HG03354 (cell line): Measurements from ENCODE around the gene CSDE1.

Experiments
- ATAC-seq: cut with Tn5 transposase; IDR thresholded peaks from one replicate; pipeline ENCODE4 v1.9.1; 2021; ENCODE audit warnings: mild to moderate bottlenecking; ENCODE audit not compliant: unreplicated experiment, poor library complexity, severe bottlenecking

CSDE1 gene

DNA sequence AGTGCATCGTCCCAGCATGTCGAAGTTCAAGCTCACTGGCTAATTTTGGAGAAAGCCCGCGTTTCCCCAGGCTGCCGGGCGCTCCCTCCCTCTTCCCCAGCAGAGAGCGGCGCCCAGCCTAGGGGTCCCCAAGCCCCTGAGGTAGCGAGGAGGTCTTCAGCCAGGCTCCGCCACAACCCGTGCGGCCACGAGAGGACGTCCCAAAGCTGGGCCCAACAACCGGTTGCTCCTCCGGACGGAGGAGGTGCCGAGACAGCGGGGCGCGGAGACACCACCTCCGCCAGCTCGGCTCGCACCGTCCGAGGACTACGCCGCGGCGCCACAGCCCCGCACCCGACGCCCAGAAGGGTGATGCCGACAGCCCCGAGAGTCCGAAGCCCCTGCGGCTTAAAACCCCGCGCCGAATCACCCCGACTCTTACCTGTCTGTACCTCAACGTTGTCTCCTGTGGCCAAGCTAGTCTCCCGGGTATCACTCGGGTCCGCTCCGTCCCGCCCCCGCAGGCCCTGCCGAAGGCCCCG, 88.2 kb downstream of the CSDE1 start, which contains the start of gene DENND2C:
Gene DENND2C, minus strand, starts transcription at position 488 of the 521 bp plus-strand sequence. CDS start 44,065 bp downstream, outside the sequence.
- peak; percentile 73 for ATAC-seq

DNA sequence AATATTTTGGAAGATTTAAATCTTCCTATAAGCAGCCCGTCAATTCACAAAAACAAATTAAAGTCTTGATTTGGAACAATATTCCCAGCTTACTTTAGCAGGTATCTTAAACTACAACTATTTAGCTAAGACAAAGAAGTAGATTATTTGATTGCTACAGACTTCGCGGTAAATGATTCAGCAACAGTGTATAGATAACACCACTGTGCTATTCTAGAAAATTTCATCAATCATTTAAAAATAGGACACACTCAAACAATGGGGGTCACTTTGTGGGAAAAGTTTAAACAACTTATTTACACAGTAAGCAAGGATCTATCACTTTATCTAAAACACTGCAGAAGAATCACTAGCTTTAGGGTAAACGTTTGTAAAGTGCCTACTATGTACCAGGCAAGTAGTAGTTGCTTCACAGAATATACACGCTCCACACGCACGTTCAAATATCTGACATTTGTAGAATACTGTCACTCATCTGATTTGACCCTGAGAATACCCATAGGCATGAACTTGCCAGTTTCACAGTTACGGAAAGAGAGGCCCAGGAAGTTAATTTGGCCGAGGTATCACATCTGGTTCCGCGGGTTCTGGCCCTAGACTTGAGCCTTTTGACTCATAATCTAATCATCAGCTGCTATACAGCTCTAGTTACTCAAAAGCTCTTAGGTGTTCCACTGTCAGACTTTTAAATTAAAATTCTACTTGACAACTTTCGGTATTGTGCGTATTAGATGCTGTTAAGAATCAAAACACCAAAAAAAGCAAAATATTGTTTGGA, 88.8 kb downstream of the CSDE1 start:
- ATAC-seq = no peak

DNA sequence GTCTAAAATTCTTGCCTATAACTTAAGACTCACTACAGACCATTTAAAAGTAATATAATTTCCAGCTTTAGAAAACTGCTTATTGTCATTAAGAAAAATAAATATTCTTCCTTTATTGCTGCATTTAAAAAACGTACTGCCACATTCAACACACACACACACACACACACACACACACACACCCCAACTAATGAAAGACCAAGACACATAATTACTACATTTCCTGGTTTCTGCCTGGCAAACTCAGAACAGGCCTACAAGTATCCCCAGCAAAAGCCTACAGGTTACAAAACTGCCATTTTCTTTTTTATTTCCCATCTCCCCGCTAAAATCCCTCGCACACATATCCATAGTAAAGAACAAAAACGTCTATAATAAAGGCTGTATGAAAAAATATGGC, 89.4 kb downstream of the CSDE1 start:
- ATAC-seq = no peak

DNA sequence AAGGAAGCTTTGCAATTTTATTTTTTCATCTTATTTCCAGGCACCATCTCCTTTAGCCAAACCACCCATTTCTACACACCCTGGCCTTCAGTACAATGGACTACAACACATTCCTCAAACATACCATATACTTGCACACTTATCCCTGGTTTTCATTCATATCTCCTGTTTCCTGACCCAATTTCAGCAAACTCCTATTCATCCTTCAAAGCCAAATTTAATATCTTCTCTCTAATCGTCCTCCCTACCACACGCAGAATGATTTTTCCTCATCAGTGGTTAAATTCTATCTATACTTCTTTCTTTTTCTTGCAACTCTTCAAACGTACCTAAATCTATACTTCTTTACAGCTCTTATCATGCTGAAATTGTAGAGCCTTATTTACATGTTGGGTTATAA, 90.8 kb downstream of the CSDE1 start:
- ATAC-seq = no peak
